HG03442 (cell line): ENCODE results near the gene TMSB10.
"Not testable (repeated sequence)": the region's sequence is repeated elsewhere in the genome, so short reads cannot be mapped to it uniquely, and the experiment has no call there.

Source experiments
- ATAC-seq: cut with Tn5 transposase; IDR thresholded peaks from one replicate; pipeline ENCODE4 v1.9.1; 2021; ENCODE audit warnings: mild to moderate bottlenecking, moderate library complexity; ENCODE audit not compliant: unreplicated experiment

TMSB10 gene

DNA sequence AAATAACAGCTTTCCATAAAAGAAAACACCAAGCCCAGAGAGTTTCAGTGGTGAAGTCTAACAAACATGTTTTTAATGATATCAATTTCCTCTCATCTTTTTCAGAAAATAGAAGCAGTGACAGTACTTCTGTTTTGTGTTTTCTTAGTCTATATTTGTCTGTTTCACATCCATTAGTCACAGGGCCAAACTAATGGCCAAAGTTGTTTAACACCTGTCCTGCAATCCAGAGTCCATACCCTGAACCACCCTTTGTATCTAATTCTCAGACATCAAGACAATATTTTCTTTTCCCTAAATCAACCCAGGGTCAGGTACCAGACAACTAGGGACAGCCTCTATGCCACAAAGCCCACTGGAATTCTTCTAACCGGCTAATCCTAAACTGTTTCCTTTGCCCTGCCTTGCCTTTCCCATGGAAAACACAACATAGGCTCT is 25.9 kb downstream of the TMSB10 start:
- peak; percentile 55 for ATAC-seq

DNA sequence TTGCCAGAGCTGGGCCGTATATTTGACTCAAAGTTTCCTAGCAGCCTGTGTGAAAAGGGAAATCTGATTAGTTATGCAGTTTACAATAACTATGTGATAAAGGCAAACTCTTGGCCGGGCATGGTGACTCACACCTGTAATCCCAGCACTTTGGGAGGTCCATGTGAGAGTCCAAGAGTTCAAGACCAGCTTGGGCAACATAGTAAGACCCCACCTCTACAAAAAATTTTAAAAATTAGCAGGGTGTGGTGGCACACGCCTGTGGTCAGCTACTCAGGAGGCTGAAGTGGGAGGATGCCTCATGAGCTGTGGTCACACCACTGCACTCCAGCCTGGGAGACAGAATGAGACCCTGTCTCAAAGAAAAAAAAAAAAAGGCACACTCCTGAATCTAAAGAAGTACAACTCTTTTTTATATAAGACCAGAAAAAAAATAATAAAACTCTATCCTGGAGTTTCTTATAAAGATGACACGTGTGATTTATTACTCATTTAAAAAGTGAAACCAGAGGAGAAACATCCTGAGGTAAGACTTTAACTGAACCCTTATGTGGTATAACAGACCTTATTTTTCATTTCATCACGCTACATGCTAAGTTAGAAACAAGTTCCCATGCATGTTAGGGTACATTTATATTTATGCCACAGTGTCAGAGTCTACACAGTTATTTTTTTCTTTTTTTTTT is 32.9 kb downstream of the TMSB10 start:
- ATAC-seq = peak; percentile 36

DNA sequence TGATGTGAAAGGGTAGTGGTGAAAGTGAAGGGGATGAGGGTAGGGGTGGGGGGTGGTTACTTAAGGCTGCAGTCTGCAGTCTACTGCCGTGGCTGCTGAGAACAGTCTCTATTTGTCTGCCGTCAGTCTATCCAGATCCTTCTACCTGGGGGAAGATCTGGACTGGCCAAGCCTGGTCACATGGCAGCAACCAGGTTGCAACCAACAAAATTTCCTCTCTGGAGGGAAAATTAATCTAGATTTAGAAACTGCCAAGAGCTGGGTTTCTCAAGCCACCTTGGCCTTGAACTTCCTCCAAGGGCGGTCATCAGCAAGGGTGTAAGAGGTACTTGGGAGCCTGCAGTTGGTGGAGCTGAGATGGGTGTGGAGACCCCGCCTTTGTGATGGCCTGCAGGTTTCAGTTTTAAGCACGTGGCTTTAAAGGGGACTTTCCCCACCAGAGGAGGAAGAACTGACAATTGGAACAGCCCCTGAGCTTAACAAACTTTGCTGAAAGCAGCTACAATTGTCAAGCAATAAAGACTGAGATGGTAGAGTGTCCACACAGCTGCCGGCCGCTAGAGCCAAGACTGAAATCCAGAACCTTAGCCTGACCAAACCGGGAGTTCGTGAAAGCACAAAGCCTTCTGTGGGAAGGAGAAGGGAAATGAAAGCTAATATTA is 34.1 kb downstream of the TMSB10 start:
- ATAC-seq = peak; percentile 74

DNA sequence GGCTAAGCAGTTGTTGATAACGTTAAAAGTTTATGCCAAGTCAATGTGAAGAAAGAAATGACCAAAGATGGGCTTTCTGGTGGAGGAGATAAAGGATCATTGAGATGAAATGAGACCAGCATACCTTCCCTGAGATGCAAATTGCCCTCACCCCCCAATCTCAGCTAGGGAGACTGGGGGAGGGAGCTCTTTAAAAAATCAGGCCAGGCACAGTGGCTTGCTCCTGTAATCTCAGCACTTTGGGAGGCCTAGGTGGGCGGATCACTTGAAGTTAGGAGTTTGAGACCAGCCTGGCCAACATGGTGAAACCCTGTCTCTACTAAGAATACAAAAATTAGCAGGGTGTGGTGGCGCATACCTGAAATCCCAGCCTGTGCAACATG is 34.6 kb downstream of the TMSB10 start:
- ATAC-seq = no peak

DNA sequence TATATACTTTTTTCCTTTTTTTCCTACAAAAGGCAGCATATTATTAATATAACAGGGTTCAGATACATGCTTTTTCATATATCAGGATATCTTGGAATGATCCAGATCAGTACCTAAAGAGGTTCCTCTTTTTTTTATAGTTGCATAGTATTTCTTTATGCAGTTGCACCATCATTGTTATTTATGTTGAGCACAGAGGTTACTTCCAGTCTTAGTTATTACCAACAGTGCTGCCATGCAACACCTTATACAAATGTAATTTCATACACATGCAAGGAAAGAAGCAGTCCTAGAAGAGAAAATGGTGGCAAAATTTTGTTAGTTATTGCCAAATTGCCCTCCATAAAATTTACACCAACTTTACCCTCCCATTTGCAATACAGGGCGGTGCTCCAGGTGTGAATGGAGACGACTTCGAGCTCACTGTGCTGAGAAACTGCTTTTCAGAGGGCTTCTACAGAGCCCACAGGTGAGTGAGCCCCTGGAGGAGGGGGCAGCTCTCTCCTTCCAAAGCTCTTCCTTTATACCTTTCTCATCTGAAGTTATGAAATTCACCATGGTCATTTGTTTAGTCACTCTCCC is 35.5 kb downstream of the TMSB10 start:
- ATAC-seq = no peak

DNA sequence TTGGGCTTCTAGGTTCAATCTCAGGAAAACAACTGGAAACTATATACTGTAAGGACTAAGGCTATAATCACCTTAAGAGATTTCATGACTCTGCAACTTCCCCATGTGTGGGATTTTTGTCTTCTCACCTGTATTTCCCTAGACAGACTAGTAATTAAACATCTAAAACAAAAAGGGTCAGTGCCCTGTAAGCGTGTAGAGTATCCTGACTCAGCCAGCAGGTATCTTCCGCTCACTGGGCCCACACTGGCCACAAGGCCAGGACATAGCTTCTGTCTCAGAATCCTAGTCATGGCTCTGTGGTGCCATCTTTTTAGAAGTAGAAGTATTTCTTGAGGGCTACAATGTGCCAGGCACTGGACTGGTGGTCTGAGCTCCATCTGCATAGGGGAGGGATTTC is 36.7 kb downstream of the TMSB10 start:
- ATAC-seq = no peak

DNA sequence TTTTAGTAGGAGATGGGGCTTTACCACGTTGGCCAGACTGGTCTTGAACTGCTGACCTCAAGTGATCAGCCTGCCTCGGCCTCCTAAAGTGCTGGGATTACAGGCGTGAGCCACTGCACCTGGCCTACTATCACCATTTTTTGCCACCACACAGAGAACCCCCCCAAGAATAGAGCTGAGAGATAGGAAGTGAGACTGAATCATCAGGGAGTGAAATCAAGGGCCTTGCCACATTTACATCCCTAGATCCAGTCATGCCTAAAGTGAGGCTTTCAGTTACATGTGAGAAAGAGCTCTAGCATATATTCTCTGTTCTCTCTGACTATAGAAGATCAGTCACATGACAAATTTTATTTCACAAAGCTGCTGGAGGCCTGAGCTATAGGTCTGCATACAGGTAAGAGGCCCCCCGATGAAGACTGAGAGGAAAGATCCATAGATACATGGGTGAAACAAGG is 37.5 kb downstream of the TMSB10 start:
- ATAC-seq = peak; percentile 31

DNA sequence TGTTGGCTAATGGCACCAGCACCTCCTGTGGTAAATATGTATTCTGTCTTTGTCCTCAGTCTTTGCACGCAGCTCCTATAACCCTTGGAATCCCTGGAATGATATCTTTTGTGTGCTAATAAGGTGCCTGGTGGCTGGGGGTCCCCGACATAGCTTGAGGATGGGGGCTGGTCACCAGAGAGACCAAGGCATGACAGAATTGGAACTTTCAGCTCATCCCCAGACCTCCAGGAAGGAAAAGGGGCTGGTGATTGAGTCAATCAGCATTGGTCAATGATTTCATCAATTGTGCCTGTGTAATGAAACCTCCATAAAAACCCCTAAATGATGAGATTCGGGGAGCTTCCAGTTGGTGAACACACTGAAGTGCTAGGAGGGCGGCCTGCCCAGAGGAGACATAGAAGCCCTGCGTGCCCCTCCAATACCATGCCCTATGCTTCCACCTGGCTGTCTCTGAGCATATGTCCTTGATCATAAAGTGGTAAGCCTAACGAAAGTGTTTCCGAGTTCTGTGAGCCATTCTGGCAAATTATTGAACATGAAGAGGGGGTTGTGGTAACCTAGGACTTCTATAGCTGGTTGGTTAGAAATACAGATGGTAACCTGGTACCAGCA is 38.9 kb downstream of the TMSB10 start:
- no peak for ATAC-seq

DNA sequence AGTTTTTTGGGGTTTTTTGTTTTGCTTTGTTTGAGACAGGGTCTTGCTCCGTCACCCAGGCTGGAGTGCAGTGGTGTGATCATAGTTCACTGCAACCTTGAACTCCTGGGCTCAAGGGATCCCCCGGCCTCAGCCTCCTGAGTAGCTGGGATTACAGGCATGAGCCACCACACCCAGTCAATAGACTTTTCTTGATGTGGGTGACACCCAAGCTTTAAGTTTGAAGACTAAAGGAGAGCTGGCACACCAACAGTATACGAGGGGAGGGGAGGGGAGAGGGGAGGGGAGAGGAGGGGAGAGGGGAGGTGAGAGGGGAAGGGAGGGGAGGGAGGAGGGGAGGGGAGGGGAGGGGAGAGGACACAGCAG is 40.4 kb downstream of the TMSB10 start:
- not testable (repeated sequence) for ATAC-seq

DNA sequence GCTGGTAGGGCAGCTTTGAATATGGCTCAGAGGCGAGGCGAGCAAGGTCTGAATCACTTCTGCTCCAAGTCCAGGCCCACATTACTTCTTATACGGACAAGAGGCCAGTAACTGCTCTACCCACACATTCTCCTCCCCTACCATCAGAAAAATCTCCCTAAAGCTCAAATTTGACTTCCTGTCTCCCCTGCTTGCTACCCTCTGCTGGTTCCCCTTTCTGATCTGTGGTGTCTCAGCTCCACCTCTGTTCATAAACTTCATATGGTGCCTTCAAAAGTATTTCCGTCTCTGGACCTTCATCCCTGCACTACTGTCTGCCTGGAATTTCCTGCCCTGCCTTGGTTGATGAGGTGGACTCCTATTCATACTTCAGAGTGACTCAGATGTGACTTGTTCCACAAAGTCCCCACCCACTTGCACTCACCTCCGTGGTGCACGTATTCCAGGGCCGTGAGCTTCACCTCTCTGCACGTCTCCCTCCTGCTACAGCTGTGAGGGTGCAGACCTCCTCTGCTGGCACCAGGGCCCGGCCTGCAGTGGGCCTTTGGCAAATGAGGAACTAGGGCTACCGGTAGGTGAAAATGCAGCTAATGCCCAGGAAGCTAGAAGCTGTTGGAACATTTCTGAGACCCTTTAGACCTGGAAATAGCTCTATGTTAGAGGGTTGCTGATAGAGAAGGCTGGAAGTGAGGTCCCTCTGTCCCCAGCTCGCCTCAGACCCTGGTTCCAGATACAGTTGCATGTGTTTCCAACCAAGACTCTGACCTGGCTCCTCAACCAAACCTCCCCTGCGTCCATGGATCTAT is 41.0 kb downstream of the TMSB10 start:
- peak; percentile 73 for ATAC-seq

DNA sequence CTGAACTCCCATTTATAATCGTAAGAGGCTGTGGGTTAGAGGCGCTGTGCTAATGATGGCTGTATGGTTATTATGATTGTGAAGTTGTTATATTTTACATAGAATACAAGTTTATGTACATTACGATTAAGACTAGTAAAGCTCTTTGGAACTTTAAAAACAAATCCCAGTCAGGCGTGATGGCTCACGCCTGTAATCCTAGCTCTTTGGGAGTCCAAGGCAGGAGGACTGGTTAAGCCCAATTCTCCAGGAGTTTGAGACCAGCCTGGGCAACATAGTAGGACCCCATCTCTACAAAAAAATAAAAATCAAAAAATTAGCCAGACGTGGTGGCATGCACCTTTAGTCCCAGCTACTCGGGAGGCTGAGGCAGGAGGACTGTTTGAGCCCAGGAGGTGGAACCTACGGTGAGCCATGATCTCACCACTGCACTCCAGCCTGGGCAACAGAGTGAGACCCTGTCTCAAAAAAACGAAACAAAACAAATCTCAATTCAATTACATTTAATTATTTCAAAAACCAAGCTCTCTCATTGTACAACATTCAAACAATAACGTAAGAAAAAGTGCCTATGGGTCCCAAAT is 41.6 kb downstream of the TMSB10 start:
- no peak for ATAC-seq

DNA sequence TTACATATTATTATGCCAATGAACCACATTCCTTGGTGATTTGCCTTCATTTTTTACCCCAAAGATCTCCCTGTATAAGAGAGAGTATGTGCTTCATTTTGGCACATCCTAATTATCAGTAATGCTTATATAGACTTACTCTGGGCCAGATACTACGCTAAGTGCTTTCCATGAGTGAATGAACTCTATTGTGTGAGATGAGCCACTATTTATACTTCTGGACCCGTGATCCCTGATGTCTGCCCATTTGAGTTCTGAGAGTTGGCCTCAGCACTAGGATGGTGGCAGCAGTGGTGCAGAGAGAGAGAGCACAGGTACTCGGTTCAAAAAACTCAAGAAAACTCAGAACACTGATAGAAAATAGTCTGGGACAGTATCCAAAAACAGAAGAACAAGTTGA is 48.1 kb downstream of the TMSB10 start:
- ATAC-seq = no peak

DNA sequence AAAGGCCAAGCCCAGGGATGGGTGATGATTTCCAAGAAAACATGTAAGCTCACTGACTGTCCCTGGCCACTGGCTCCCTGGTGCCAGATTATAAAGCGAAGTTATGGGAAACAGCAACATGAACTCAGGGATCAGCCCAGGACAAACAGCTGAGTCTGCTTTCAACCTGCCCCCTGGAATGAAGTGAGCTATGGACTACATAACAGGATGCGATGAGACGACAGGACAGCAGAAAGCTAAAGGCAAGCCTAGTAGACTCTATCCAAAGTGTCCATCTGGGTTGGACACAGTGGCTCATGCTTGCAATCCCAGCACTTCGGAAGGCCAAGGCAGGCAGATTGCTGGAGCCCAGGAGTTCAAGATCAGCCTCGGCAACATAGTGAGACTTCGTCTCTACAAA is 48.9 kb downstream of the TMSB10 start:
- ATAC-seq = no peak
